ENCODE results near the gene PPP1R37.
"Not testable (repeated sequence)": the region's sequence is repeated elsewhere in the genome, so short reads cannot be mapped to it uniquely, and the experiment has no call there.

Gene PPP1R37

DNA sequence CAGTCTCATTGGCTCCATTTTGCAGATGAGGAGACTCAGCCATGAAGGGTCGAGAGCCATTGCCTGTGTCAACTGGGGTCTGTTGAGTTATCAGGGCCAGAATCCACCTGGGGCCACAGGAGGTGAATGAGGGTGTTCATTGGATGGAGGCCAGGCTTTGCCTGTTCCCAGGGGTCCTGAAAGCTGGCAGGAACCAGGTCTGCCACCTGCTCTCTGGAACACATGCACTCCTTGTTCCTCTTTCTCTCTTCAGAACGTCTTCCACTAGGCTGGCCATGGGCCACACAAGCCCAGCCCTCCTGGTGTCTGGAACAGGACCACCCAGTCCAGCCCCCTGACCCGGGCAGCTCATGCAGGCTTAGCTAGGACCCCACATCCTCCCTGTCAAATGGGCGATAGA, 21.1 kb downstream of the PPP1R37 start:
- no peak for DNase-seq (ENCODE audit: low read depth in 3 of 3)

DNA sequence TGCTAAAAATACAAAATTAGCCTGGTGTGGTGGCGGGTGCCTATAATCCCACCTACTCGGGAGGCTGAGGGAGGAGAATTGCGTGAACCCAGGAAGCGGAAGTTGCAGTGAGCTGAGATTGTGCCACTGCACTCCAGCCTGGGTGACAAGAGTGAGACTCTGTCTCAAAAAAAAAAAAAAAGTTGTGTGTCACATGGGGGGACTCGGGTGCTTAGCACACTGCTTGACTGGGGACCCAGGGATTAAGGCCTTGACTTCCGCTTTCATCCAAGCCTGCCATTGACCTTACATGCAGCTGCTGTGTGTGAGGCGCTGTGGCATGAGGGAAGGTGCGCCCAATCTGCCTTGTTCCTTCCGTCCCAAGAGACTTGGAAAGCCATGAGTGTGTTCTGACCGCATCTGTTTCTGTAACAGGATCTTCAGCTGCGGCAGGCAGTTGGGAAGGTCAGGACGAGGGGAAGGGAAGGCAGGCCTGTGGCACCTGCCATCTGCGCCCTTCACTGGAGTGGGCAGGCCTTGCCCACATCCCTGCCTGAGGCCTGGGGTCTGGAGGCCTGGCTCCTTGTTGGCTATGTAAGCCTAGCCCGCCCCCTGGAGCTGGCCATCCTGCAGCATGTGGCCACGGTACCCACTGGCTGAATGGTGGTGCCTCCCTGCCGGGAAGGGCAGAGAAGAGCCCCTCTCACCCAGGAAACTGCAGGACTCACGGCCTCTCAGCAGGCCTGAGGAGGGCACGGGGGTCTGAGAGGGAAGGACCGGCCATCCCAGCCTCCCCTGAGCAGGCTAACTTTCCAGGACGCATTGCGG, 23.0 kb downstream of the PPP1R37 start:
- DNase-seq (ENCODE audit: low read depth in 3 of 3) = no peak

DNA sequence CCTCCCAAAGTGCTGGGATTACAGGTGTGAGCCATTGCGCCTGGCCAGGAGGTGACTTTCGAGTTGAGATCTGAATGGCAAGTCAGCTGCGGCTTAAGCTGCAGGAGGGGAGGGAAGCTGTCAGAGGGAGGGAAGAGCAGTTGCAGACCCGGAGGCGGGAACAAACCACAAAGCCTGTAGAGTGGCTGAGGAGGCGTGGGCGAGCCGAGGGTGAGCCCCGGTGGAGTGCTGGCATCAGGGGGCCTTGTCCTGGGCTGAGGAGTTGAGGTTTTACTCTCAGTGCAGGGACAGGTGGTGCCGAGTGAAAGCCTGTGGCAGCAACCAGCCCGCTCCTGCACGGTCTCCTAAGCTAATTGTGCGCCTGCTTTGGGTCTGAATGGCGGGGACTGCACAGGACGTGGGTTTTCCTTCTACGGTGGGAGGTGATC, 24.2 kb downstream of the PPP1R37 start:
- DNase-seq (ENCODE audit: low read depth in 3 of 3) = peak; percentile 43 to 71 (median 70)

DNA sequence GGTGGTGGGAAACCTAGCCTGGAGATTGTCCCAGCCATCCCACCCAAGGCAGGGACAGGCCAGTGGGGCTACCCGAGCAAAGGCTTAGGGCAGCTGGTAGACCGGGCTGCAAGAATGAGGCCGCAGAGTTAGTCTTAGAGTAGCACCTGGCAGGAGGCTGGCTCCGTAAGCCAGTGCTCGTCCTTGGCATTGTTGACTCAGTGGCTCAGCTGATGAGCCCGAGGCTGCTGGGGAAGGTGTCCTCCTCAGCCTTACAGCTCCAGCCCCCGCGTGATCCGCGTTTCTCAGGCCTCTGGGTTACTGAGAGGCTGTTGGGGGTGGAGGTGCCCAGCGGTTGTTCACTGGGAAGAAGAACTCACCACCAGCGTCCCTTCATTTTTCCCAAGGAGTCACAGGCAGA, 24.7 kb downstream of the PPP1R37 start:
- no peak for DNase-seq (ENCODE audit: low read depth in 3 of 3)

DNA sequence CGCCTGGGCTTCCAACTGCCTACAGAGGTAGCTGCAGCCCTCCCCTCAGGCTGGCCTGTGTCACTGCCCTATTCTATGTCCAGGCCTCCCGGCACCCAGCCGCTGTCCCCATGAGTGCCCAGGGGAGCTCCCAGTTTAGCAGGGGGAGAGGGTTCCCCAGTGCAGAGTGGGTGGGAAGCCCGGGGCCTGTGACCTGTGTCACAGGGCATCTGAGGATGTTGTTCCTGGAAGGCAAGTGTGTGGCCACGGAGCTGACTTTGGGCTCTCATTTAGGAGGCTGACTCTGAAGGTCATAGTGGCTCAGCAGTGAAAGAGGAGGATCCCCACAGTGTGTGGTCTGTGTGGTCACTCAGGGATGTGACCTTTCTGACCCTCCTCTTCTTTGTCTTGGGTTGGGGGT, 25.1 kb downstream of the PPP1R37 start:
- no peak for DNase-seq (ENCODE audit: low read depth in 3 of 3)

DNA sequence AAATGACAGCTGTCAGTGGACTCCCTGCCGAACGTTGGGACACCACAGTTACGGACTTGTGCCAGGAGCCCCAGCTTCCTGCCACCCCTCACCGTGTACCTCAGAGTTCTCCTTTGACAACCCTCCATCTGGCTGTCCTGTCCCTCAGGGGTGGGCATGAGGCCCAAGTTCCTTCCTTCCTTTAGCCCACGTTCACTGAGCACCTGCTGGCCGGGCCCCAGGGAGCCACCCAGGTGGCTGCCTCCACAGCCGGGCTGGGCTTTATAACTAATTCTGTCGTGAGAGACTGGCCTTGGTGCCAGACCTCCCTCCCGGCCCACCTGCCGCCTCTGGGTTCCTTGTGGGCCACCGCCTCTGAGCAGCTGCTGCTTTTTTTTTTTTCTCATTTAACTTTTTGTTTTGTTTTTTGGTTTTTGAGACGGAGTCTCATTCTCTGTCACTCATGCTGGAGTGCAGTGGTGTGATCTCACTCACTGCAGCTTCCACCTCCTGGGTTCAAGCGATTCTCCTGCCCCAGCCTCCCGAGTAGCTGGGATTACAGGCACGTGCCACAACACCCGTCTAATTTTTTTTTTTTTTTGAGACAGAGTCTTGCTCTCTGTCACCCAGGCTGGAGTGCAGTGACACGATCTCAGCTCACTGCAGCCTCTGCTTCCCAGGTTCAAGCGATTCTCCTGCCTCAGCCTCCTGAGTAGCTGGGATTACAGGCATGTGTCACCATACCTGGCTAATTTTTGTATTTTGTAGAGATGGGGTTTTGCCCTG, 25.8 kb downstream of the PPP1R37 start:
- not testable (repeated sequence) for DNase-seq (ENCODE audit: low read depth in 3 of 3)

DNA sequence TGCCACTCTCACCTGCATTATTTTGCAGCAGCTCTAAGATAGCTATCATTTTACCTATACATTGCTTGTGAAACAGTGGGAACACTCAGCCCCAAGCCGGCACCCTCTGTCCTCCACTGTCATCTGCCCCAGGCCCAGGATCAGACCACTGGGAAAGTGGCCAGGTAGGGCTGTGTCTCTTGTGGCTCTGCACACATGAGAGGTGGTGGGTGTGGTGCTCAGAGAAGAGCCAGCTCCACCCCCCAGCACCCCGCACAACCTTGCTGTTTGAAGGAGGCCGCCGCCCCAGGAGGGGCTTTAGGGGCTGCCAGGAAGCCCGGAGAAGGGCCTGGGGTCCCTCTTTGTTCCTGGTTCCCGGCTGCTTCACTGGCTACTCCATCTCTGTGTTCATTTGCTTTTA, 26.6 kb downstream of the PPP1R37 start:
- no peak for DNase-seq (ENCODE audit: low read depth in 3 of 3)

DNA sequence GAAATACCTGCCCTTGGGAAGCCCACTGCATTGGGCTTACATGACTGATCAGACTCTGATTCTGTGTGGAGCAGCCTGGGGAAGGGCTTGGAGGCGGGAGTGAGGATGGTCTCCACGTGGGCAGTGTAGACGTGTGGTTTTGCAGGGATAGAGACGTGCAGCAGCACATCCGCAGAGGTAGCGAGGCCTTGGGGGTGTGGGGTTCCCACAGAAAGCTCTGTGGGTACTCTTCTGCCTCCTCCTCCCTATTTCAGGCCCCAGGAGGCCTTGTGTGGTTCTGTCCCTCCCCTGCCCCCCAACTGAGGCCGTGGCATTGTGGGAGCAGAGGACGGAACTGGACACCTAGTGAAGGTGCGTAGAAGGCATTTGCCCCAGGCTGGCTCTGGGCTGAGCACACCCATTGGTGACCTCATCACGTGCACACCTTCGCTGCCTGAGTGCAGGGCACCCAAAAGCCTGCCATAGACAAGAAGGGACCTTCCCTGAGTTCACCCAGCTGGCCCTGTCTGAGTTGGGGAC, 28.9 kb downstream of the PPP1R37 start:
- no peak for DNase-seq (ENCODE audit: low read depth in 3 of 3)

DNA sequence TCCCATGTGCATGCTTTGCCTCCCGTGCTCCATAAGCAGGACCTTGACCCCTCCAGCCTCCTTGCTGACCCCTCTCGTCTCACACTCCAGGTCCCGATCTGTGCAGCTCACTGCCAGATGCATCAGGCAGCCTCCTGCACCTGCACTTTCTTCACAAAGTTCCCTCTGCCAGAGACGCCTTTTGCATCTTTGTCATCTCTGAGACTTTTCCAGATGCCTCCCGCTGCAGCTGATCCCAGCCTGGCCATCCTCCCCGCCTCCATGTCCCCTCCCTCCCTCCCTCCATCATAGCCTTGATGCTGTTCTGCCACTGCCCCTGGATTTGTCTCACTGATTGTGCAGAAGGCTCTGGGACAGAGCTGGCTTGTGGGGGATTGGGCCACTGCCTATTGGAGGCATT, 29.9 kb downstream of the PPP1R37 start:
- DNase-seq (ENCODE audit: low read depth in 3 of 3) = no peak

DNA sequence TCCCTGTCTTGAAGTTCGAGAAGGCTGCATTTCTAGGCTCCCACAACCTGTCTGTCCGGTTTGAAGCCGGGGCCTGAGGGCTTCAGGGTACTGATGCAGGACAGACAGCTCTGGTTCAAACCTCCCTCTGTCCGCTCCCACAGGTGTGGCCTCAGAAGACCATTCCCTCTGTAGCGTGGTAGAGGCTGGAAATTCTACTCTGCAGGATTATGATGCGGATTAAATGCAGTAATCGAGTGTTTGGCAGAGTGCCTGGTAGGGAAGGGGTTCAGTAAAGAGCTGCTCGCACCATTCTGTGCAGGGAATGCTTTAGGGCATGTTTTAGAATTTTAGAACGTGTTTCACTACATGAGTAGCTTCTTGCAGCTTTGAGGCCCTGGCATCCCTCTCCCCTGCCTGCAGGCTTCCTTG, 30.5 kb downstream of the PPP1R37 start:
- DNase-seq (ENCODE audit: low read depth in 3 of 3) = no peak

DNA sequence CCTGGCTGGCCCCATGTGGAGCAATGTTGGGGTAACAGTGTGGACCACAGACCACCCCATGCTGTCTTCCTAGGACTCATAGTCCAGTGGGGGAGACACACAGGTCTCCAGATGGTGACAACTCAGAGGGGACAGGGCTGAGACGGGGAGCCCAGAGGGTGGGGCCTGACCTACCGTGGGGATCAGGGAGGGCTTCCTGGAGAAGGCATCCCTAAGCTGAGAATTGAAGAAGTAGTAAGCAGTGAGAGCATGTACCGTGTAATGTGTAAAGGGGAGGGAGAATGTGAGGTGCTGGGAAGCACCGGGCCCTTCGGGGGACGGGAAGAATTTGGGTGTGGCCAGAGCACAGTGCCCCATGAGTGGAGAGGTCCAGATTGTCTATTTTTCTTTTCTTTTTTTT, 31.0 kb downstream of the PPP1R37 start:
- DNase-seq (ENCODE audit: low read depth in 3 of 3) = no peak

DNA sequence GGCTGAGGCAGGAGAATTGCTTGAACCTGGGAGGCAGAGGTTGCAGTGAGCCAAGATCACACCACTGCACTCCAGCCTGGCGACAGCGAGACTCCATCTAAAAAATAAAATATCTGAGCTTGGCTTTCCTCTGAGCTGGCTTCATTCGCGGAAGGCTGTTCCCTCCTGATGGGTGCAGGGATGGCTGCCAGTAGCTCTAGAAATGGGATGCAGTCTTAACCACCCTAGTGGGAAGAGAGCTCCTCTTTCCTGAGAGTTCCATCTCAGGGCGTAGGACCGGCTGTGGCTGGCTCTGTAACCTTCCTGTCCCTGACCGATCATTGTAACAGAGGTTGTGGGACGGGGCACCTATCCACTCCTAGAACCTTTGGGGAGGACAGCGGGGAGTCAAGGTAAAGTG, 32.4 kb downstream of the PPP1R37 start:
- no peak for DNase-seq (ENCODE audit: low read depth in 3 of 3)

DNA sequence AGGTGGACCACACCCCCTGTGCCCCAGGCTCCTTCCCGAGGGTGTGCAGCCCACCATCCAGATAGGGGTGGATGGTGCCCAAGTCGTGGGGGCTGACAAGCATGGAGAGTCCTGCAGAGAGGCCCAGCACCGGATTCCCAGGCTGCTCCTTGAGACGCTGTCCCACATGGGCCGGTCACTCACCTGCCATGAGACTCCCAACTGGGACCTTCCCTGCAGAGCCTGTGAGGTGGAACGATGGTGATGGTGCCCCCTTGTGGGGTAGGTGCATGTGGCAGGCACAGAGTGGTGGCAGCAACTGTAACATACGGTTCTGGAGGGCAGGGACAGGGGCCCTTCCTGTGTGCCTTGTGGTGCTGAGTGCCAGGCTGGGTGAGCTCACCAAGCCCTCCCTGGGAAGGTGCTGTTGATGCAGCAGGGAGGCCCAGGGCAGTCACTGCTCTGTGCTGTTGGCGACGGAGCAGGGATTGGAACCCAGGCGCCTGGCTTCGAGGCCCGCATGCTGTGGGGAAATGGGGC, 33.1 kb downstream of the PPP1R37 start:
- DNase-seq (ENCODE audit: low read depth in 3 of 3) = peak; percentile 49 to 70 (median 52)

DNA sequence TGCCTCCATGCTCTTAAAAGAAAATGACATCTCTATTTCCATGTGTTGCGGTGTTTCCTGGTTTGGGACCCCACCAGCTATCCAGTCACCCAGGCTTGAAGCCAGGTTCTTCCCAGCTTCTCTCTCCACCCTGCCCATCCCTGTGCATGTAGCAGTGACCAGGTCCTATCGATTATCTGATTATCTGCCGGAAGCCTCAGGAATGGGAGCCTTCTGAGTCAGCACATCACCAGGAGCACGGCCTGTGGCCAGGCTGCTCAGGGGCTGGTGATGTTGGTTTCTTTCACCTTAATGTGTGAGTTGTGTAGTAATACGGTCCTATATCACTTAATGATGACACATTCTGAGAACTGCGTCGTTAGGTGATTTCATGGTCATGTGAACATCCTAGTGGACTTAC, 33.7 kb downstream of the PPP1R37 start:
- no peak for DNase-seq (ENCODE audit: low read depth in 3 of 3)

DNA sequence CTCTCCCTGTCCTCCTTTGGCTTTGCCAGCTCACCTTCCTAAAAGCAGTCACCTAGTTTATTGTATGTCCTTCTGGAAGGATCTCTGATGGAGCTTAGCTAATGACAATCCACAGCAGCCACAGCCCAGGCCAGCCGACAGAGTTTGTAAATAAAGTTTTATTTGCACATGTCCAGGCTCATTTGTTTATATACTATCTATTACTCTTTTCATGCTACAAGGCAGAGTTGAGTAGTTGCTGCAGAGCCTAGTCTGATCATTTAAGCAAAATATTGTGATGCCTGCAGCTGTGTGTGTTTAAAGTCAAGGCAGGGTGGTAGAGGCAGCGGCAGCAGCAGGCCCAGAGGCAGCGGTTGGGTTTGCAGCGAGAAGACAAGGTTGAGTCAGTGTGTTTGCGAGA, 35.2 kb downstream of the PPP1R37 start:
- DNase-seq (ENCODE audit: low read depth in 3 of 3) = no peak

DNA sequence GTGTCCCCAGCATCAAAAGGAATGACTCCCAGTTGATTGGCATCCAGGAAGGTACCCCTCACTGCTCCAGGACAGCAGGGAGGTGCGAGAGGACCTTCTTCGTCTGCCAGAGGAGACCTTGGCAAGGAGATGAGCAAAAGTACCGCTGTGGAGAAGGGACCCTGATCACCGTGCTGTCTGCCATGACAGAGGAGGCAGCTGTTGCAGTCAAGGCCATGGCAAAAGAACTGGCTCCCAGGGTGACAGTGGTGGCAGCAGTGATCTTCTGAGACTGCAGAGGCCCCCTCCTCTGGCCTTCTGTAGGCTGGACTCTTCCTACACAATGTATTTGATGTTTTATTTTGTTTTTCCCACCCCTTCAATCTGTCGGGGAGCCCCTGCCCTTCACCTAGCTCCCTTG, 35.8 kb downstream of the PPP1R37 start:
- DNase-seq (ENCODE audit: low read depth in 3 of 3) = no peak

DNA sequence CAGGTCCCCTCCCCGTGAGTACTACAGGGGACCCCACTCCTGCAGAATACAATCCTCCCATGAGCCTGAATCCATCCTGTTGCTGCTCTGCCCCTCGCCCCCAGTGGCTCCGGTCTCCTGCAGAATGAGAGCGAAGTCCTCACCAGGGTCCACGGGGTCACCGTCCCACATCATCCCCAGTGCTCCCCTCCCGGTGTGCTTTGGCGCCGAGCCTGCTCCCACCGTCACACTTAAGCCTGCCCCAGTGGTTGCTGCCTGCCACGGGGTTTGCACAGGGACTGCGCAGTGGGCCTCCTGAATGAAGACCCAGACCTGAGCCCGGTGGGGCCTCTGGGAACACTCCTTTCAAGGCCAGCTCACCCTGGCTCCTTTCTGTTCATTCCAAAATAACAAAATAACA, 37.3 kb downstream of the PPP1R37 start:
- no peak for DNase-seq (ENCODE audit: low read depth in 3 of 3)

DNA sequence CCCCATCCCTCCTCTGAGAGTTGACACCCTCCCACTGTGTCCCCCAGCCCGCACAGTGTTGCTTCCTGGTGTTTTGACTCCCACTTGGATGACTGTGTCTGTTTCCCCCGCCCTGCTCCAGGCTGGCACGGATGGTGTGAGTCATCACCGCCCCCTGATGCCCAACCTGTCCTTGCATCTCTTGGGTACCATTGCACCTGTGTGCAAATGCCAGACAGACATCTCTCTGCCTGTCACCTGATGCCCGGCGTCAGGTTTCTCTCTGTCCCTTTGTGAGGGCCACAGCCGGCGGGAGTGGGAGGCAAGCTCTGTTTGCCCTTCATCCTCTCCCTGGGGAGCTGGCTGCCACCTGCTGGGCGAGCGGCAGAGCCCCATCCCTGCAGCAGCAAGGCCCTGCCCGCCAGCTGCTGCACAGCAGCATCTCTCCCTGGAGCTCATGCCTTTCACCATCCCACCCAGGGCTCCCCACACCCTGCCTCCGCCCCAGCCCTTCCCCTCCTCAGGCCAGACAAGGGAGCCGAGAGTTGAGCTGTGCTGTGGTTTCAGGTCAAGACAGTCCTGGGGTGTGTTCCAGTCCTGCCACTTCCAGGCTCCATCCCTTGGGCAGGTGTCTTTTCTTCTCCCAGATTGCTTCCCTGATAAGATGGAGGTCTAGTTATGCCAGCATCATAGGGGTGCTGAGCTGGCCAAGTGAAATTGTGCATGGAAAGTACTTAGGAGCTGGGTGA, 38.1 kb downstream of the PPP1R37 start:
- no peak for DNase-seq (ENCODE audit: low read depth in 3 of 3)

DNA sequence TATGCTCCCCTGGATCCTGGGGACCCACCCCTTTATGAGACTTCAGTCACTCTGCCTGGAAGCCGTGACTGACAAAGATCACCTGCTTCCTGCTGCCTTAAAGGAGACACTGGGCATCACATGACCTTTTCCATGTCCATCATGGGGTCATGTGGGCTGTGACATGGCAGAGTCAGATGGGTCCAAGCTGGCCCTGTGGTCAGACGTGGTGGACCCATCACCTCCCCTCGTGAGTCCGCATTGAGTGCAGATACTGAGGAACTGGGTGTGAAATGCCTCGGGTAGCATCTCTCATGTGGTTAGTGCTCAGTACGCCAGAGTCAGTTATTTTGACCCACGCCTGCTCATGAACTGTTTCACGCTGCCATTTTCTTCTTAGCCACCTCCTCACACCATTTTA, 40.7 kb downstream of the PPP1R37 start:
- no peak for DNase-seq (ENCODE audit: low read depth in 3 of 3)

DNA sequence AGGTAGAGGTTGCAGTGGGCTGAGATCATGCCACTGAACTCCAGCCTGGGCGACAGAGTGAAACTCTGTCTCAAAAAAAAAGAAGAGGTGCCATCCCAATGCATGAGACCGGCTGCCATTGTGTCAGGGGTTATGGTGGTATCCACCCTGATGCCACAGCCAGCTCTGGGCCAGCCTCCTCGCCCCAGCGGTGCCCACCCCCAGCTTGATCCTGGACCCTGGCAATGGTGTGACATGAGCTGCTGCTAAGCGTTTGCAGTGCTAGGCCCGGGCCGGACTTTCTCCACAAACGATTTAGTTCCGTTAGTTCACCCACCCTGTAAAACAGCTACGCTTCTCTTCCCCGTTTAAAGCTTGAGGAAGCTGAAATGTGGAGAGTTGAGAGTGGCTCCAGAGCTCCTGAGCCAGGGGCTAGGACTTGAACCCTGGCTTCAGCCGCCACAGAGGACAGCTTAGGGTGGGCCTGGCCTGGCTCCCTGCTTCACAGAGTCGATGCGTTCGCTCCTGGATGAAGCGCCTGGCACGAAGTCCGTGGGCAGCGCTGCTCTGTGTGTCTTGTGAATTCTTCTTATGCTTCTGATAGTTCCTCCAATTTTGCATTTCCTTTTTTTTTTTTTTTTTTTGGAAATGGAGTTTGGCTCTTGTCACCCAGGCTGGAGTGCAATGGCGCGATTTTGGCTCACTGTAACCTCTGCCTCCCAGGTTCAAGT, 42.4 kb downstream of the PPP1R37 start:
- no peak for DNase-seq (ENCODE audit: low read depth in 3 of 3)

DNA sequence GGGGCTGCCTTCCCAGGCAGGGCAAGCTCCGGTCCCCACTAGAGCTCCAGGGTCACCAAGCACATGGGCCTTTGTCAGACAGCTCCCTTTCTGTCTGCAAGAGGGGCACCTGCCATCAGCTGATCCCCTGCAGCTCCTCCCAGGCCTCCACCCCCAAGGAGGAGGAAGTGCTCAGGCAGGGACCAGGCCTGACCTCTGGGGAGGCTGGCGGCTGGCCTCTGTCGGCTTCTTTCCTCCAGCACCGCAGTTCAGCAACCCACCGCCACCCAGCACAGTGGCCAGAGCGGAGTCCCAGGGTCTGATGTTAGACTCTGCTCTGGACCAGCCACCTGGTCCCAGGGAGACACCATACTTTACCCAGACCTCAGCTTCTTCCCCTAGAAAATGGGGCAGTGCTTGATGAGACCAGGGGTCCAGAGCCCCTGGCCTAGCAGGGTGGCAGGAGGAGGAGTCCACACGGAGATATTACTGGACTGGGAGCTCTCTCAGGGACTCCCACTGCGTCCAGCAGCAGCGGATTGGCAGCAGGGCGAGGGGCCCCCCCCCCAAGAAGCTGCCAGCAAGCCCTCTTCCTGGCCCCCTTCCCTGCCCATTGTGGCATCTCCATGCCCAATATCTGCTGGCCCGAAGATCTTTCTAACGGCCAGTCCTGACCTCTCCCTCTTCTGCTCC, 43.7 kb downstream of the PPP1R37 start:
- DNase-seq (ENCODE audit: low read depth in 3 of 3) = no peak
